Peyer's patch (tissue), 4 donors: ENCODE measurements around the gene MBLAC1.

ENCODE experiments used
- POLR2A ChIP-seq, 2 donors: fragments of 450-650 bp; IDR thresholded peaks; one replicate each; pipeline ENCODE4 v1.5.1; 2017; ENCODE audit warnings: antibody characterized with exemption in 2 of 2, mild to moderate bottlenecking in 2 of 2, moderate library complexity in 2 of 2
- TF ChIP-seq, protein P1 (sequence below), 6 experiments: fragments of 450-650 bp in 4 of 6; fragments of 200-600 bp in 2 of 6; sonication (generic) in 1 of 6; IDR thresholded peaks; one replicate each; pipeline ENCODE4 v1.5.1; 2017 to 2019; ENCODE audit warnings: antibody characterized with exemption in 6 of 6, mild to moderate bottlenecking in 3 of 6, moderate library complexity in 1 of 6

DNA sequence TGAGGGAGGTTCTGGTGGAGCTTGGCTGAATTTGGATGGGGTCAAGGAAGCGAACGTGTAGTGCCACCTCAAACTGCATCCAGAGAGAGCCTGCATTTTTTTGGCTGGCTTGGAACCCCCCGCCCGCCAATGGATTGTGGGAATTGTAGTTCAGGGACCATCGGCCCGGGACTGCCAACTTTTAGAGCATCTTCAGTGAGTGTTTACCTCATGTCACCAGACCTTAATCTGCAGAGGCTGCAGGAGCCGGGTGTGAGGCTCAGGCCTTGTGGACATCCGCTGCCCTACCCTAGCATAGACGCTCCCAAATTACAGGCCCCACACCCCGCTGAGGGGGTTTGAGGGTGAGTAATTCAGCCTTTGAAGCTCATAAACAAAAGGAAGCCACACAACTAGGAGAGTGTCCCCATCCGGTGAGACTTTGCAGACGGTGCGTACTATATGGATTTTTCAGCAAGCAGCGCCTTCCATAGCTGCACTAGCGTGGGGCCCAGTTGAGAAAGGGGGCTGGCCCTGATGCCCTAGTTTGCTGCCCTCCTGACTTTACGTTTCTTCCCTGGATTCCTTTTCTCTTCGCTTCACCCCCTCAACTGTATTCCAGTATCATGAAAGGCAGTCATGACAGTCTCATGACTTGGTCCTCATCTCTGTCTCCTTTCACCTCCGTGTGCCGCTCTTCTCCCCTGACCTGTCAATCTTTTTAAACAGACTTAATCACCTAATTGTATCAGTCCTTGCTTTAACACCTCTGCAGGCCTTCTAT lies 6.6 kb upstream of the MBLAC1 start:
- TF ChIP-seq POLR2A (IDR thresholded peaks at IDR 0.05) = no peak
- TF ChIP-seq, protein P1, sequence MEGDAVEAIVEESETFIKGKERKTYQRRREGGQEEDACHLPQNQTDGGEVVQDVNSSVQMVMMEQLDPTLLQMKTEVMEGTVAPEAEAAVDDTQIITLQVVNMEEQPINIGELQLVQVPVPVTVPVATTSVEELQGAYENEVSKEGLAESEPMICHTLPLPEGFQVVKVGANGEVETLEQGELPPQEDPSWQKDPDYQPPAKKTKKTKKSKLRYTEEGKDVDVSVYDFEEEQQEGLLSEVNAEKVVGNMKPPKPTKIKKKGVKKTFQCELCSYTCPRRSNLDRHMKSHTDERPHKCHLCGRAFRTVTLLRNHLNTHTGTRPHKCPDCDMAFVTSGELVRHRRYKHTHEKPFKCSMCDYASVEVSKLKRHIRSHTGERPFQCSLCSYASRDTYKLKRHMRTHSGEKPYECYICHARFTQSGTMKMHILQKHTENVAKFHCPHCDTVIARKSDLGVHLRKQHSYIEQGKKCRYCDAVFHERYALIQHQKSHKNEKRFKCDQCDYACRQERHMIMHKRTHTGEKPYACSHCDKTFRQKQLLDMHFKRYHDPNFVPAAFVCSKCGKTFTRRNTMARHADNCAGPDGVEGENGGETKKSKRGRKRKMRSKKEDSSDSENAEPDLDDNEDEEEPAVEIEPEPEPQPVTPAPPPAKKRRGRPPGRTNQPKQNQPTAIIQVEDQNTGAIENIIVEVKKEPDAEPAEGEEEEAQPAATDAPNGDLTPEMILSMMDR (IDR thresholded peaks at IDR 0.05) = no peak
